Measurements from ENCODE around the gene CLEC4C. TPM values are rescaled to one million over a fixed set of nuclear protein-coding genes. Genes with fewer than 3 reads are reported as not detected.
"Not testable (repeated sequence)": the region's sequence is repeated elsewhere in the genome, so short reads cannot be mapped to it uniquely, and the experiment has no call there.

Gene CLEC4C, protein sequence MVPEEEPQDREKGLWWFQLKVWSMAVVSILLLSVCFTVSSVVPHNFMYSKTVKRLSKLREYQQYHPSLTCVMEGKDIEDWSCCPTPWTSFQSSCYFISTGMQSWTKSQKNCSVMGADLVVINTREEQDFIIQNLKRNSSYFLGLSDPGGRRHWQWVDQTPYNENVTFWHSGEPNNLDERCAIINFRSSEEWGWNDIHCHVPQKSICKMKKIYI
- total RNA-seq, result 1 to 10 TPM; 2.0 to 2.1 TPM
- 1.9 TPM for polyA plus RNA-seq (ENCODE audit: insufficient read depth, low read depth, low replicate concordance)
- long read RNA-seq, donor 1, result 0 reads
- long read RNA-seq, donor 2, result 0 reads

- H3K27ac ChIP-seq, result no peak within 1 kb of the TSS
- H3K9me3 ChIP-seq, result no peaks in the 10 kb centered on the region
- DNase-seq, result no peak
- intact Hi-C loops (cut with DNase I; ENCODE audit: low total_unique reads), result no loop called here
- no peaks in the 10 kb centered on the region for H3K27me3 ChIP-seq
- no peaks in the 10 kb centered on the region for H3K4me1 ChIP-seq
- H3K4me3 ChIP-seq, result no peak within 1 kb of the TSS
- 73 to 83% methylated on average over 5 of the region's 5 CpGs for WGBS, 2 donors
- H3K36me3 ChIP-seq (ENCODE audit: low read depth, missing control alignments), result no peaks in the 10 kb centered on the region
- TF ChIP-seq CTCF (IDR thresholded peaks at IDR 0.05), result no peak
- no peak for TF ChIP-seq POLR2A (IDR thresholded peaks at IDR 0.05)
These were observed at the start of gene CLEC4C for GRCh38 chr12:7747246-7747645. Gene CLEC4C (minus strand): TSS chr12:7747375. CDS start chr12:7747348, 27 bp downstream.

GRCh38 chr12:7793211-7793610 lies 46.0 kb upstream of the CLEC4C start:
- intact Hi-C loops (cut with DNase I; ENCODE audit: low total_unique reads), result no loop called here
- DNase-seq, result no peak
- H3K36me3 ChIP-seq (ENCODE audit: low read depth, missing control alignments), result no peaks in the 10 kb centered on the region
- no peaks in the 10 kb centered on the region for H3K9me3 ChIP-seq
- H3K4me3 ChIP-seq, result no peak overlapping the region
- no peaks in the 10 kb centered on the region for H3K4me1 ChIP-seq
- WGBS, 2 donors, result 67 to 70% methylated on average over 3 of the region's 3 CpGs
- H3K27me3 ChIP-seq, result no peaks in the 10 kb centered on the region
- TF ChIP-seq POLR2A (IDR thresholded peaks at IDR 0.05), result no peak
- no peak for TF ChIP-seq CTCF (IDR thresholded peaks at IDR 0.05)
- no peak overlapping the region for H3K27ac ChIP-seq

- DNase-seq; intact Hi-C loops (cut with DNase I; ENCODE audit: low total_unique reads); H3K36me3 ChIP-seq (ENCODE audit: low read depth, missing control alignments); H3K27ac ChIP-seq; H3K9me3 ChIP-seq; H3K4me1 ChIP-seq; H3K27me3 ChIP-seq; H3K4me3 ChIP-seq: not testable (repeated sequence)
- WGBS, 2 donors, result 82 to 90% methylated on average over 13 of the region's 13 CpGs
These were observed 41.8 kb upstream of the CLEC4C start, which contains the start of gene NANOG for GRCh38 chr12:7788884-7789528. Gene NANOG (plus strand): TSS chr12:7789402. CDS start chr12:7789615, 213 bp downstream.

GRCh38 chr12:7788294-7788660 lies 41.1 kb upstream of the CLEC4C start:
- Histone ChIP-seq H3K27ac (no peak overlapping the region), H3K4me1 (no peaks in the 10 kb centered on the region), H3K4me3 (no peak overlapping the region), H3K9me3 (no peaks in the 10 kb centered on the region), H3K36me3 (ENCODE audit: low read depth, missing control alignments) (no peaks in the 10 kb centered on the region), H3K27me3 (no peaks in the 10 kb centered on the region)
- intact Hi-C loops (cut with DNase I; ENCODE audit: low total_unique reads), result no loop called here
- 29 to 33% methylated on average over 4 of the region's 4 CpGs for WGBS, 2 donors
- no peak for DNase-seq
- TF ChIP-seq POLR2A (IDR thresholded peaks at IDR 0.05) (no peak), CTCF (IDR thresholded peaks at IDR 0.05) (no peak)

- no peak overlapping the region for H3K4me3 ChIP-seq
- no peaks in the 10 kb centered on the region for H3K4me1 ChIP-seq
- intact Hi-C loops (cut with DNase I; ENCODE audit: low total_unique reads), result no loop called here
- no peak for DNase-seq
- TF ChIP-seq POLR2A (IDR thresholded peaks at IDR 0.05) (no peak), CTCF (IDR thresholded peaks at IDR 0.05) (no peak)
- H3K27ac ChIP-seq, result no peak overlapping the region
- WGBS, 2 donors, result 36 to 39% methylated on average over 13 of the region's 13 CpGs
- no peaks in the 10 kb centered on the region for H3K27me3 ChIP-seq
- no peaks in the 10 kb centered on the region for H3K36me3 ChIP-seq (ENCODE audit: low read depth, missing control alignments)
- H3K9me3 ChIP-seq, result no peaks in the 10 kb centered on the region
These were observed 40.6 kb upstream of the CLEC4C start for GRCh38 chr12:7787574-7788293.

All from testis (tissue), 5 donors.